DMS53 (cell line): ENCODE measurements around the gene MTUS2.
"Not testable (repeated sequence)": the region's sequence is repeated elsewhere in the genome, so short reads cannot be mapped to it uniquely, and the experiment has no call there.

Experiments
- DNase-seq: peaks from one replicate; lab custom pipeline; 2025; lab: John Stamatoyannopoulos, UW

The MTUS2 gene

DNA sequence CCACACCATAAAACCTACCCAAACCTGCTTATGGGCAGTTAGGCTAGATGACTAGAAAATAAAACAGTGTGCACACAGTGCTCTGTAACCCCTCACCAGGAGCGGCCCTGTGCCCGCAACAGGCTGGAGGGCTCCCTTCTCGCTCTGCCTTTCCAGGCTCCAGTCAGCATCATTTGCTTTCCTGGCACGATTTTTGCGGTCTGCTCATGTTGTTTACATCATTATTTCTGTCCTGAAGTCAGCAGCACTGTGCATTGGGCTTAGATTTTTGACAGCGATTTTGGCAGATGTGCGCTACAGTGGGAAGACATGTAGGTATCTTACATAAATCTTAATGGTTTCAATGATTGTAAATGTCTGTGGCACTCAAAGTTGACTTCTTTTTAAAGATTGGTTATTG, 344.0 kb downstream of the MTUS2 start:
- no peak for DNase-seq

- DNase-seq, result no peak
Measured at GRCh38 chr13:29165216-29165615, 345.1 kb downstream of the MTUS2 start.

DNA sequence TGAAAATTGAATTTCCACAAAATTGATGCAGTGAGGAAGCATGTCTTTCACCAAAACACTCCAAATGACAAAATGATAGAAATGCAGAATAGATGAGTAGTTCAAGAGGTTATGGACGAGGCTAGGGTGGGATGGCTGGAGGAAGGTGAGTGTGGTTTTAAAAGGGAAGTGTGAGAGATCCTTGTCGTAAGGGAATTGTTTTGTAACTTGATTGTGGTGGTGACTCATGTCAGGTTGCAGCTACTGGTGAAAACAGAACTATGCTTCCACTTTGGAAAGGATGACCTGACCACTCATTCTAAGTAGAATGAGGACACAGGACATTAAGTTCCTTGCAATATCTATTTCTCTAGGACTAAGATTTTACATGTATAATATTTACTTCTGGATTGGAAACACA, 345.7 kb downstream of the MTUS2 start:
- no peak for DNase-seq

DNA sequence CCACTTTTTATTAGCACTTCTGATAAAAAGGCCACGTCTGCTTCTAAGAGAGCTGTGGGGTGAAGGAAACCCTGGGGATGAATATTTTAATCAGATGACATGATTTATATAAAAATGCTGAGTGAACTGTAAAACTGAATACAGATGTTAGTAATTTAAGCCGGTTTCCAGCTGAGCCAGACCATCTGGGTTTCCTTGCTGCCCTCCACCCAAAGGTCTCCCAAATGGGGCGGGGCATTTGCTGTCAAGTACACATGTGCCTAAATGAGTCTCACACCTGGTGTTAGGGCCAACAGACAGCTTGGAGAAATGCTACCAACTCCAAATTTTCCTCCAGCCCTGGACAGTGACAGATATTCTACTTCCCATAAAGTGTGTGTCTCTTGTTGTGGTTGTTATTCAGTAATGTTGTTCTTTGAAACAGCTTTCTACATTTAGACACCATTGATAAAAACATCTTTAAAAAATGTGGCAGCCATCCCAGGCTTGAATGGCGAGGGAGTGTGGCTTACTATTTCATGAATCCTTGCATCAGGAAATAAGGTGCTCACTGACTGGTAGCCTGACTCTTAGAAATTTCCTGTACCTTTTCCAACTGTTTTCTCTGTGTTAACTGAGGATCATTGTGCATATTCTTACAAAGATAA, 350.4 kb downstream of the MTUS2 start:
- DNase-seq, result no peak

- no peak for DNase-seq
Measured at GRCh38 chr13:29171244-29171643, 351.1 kb downstream of the MTUS2 start.

GRCh38 chr13:29174093-29174492, 354.0 kb downstream of the MTUS2 start:
- DNase-seq, result no peak

DNA sequence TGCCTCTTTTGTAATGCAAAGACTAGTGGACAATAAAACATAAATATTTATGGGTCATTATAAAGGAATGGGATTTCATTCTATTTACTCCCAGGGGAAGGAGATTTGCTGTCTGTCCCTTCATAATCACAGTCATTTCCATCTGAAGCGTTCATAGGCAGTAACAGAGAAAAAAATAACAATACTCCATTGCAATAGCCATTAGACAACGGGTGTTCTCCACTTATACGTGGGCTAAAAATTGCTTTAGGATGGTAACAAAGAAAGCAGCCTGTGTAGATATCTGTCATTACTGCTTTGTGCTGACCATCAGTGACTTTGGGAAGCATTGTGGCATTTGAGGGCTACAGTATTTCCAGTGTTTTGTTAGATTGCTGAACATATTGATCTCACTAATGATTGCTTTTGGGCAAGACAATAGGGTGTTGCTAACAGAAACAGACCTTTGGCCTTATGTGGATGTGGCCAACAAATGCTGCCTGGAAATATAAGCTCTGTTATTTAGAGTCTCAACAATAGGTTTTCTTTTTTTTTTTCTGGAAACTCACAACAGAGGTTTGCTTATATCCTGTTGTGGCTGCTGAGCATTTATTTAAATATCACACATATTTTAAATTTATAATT, 355.2 kb downstream of the MTUS2 start:
- DNase-seq, result no peak

DNA sequence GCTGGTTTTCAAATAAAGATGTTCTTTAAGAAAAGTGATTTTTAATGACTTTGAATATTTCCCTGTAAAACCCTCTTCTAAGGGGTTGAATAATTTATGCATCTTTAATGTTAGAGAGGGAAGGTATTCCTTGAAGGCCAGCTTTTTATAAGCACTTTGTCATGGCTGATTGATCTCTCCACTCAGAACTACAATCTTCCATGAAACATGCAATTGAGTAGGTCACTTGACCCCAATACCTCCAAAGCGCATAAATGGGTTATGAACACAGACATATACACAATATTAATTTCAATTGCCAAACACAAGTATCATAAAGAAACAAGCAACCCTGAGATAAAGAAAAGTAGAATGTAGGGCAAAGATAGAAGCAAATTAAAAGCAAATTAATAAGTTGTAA, 359.9 kb downstream of the MTUS2 start:
- DNase-seq, result no peak

DNA sequence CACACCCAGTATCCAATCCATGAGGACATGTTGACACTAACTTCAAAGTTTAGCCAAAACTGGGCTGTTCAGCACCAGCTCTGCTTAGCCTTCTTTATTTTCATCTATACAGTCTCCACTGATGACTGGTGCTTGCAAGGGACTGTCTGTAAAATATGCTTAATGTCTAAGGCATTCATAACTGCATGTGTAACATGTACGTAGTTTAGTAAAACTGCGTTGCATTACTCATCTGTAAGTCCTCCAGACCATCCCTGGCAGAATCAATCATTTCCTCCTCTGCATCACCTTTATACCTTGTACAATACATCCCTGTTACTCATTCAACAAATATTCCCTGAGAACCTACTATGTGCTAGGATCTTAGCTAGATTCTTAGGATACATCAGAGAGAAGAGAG, 362.1 kb downstream of the MTUS2 start:
- DNase-seq, result no peak

DNA sequence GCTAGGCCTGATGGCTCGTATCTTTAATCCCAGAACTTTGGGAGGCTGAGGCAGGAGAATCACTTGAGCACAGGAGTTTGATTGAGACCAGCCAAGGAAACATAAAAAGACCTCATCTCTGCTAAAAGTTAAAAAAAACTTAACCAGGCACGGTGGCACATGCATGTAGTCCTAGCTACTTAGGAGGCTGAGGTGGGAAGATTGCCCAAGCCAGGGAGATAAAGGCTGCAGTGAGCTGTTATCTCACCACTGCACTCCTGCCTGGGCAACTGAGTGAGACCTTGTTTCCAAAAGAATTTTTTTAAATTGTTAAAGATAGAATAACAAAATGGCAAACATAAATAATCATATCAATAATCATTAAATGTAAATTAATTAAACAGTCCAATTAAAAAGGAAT, 365.8 kb downstream of the MTUS2 start:
- DNase-seq, result no peak

DNA sequence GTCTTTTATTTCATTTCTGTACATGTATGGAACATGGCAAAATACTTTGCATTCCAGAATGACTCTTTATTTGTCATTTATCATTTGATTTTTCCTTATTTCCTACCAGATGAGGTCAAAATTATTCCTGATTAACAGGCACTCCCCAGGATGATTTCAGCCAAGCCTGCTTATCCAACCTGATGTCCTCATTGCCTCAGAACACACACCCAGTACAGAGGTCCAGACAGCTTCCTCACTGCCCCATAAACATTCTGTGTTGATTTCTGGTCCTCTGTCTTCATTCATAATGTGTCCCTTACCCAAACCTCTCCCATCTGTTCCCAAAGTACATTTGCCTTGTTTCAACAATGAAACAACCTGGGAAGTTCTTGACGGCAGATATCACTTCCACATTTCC, 367.4 kb downstream of the MTUS2 start:
- DNase-seq, result no peak

- DNase-seq, result no peak
Measured at GRCh38 chr13:29190298-29190697, 370.2 kb downstream of the MTUS2 start.

DNA sequence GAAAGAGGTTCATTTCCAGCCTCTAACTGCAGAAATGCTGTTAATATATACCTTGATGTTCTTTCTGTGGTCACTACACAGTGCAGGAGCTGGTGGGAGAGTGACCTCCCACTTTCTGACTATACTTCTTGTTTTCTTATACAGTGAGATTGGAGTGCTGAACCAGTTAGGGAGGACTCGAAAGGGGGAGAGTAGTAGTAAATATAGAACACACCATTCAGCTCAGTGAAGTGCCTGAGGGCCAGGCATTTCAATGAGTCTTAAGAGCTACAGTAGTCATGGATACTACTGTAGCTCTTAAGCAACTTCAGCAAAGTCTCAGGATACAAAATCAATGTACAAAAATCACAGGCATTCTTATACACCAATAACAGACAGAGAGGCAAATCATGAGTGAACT, 372.9 kb downstream of the MTUS2 start:
- DNase-seq, result no peak

DNA sequence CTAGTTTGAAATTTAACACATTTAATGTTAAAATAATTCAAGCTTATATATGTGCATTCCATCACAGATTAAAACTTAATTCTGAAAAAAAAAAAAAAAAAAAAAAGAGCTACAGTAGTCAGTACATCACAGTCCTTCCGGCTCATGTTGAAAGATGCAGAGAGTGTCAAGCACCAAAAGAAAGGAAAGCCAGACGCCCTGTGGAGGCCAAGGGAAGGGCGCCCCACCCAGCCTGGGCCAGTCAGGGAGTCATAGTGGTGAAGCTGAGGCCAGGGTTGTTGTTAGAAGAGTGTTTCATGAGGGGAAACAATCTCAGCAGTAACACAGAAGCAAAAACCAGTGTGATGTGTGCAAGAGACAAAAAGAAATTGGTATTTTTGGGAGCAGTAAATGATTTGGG, 375.3 kb downstream of the MTUS2 start:
- no peak for DNase-seq

DNA sequence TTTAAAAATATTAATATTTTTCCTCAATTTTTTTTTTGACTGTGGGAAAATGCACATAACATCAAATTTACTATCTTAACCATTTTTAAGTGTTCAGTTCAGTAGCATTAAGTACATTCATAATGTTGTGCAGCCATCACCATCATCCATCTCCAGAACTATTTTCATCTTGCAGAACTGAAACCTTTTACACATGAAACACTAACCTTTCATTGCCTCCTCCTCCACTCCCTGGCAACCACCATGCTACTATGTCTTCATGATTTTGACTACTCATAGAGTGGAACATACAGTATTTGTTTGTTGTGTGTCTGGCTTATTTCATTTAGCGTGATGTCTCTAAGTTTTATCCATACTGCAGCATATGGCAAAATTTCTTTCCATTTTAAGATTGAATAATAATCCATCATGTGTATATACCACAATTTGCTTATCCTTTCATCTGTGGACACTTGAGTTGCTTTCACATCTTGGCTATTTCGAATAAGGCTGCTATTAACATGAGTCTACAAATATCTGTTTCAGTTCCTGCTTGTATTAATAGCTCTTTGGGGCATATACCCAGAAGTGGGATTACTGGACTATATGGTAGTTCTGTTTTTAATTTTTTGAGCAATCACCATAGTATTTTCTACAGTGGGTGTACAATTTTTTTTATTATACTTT, 376.4 kb downstream of the MTUS2 start:
- no peak for DNase-seq

DNA sequence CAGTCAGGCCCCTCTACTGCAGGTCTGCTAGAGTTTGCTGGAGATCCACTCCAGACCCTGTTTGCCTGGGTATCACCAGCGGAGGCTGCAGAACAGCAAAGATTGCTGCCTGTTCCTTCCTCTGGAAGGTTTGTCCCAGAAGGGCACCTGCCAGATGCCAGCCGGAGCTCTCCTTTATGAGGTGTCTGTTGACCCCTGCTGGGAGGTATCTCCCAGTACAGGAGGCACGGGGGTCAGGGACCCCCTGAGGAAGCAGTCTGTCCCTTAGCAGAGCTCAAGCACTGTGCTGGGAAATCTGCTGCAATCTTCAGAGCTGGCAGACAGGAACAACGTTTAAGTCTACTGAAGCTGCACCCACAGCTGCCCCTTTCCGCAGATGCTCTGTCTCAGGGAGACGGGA, 382.6 kb downstream of the MTUS2 start:
- not testable (repeated sequence) for DNase-seq

DNA sequence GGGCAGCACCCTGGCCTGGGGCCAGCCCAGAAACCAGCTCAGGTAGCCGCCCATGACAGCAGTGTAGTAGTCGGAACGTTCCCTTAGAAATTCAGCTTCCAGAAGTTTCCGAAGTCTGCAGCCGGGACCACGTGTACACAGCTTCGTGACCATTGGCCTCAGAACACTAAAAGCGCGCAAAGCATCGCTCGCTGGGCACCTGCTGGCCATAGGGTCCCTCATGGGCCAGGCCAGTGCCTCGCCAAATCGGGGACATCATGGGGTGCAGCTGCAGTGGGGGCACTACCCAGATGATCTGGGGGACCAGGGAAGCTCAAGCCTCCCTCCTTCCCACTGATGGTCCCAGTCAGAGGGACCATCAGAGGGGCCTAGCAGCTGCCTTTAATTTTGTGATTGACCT, 384.5 kb downstream of the MTUS2 start:
- DNase-seq, result no peak

GRCh38 chr13:29210676-29211075, 390.5 kb downstream of the MTUS2 start:
- no peak for DNase-seq

DNA sequence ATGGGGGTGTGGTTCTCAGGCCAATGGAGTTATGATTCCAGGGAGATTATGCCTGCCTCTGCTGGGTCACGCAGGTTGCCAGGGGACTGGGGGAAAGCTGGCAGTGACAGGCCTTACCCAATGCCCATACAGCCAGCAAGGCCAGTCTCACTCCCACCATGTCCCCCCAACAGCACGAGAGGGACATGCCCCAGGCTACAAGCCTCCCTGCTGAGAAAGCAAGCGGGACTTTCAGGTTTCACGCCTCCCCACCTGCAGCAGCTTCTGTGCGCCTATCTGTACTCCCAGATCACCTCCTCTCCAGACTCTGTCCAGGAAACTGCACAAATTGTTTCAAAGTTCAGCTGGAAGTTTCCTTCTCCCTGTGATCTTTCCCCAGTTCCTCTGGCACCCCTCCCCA, 391.0 kb downstream of the MTUS2 start:
- DNase-seq, result not testable (repeated sequence)

GRCh38 chr13:29222458-29222857, 402.3 kb downstream of the MTUS2 start:
- DNase-seq, result no peak

DNA sequence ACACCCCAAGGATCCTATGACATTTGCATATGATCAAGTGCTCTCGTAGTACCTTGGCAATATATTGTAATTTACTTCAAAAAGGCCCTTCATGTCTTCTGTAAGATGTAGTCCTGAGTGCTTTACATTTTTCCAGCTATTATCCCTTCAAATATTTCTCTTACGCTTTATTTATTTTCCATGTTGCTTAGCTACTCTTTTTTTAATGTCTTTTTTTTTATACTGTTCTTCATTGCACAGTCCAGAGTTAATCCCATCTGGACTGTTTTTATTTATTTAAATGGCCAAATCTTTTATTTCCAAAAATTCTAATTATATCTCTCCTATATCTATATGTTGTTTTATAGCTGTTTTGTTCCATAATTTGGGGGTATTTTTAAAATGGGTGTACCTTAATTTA, 404.1 kb downstream of the MTUS2 start:
- no peak for DNase-seq

DNA sequence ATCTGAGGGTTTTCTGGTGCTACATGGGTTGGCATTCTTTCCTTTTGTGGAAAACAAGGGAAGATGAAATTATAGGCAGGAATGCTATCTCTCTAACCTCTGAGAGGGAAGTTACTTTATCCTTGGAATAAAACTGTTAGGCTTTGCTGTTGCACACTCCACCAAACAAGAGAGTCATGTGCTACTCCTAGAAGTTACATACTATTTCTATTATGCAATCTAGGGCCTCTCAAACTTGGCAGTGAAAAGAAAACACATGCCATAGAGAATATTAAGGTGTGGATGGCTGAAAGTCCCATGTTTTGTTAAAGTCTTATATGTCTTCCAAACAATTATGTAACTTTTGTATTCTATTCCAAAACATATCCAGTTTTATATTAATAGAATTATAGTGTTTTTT, 407.4 kb downstream of the MTUS2 start:
- no peak for DNase-seq

DNA sequence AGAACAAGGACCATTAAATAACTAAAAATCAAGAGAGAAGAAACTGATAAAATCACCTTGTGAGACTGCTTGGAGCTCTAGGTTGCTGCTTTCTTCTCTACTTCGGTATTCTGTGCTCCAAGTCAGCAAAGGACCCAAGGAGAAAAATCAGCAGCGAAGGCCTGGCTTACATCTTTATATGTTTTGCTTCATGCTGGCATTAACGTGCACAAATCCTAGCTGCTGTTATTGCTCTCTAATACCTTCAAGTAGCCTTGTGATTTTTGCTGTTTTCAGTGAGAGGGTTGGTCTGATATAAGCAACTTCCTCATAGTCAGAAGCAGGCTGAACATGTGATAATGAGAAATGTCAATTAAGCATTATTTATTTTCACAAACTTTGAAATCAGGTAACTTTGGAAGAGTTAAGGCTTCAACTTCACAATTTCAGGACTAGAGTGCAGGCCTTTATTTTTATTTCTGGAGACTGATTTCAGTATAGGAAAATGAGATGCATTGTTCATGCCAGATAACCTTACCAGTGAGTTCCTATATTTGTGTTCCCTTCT, 410.2 kb downstream of the MTUS2 start:
- DNase-seq, result no peak
